Kidney (tissue), 14 donors: ENCODE results near the gene LZTS3. TPM values are rescaled to one million over a fixed set of nuclear protein-coding genes. Genes with fewer than 3 reads are reported as not detected.

Experiments used
- DNase-seq, 5 donors: peaks; one replicate each; pipeline ENCODE4 v3.0.0-alpha.2; 2013 to 2020
- FAIRE-seq: peaks from 2 replicates; lab custom pipeline; 2012; peaks lifted over from hg19 to GRCh38; lab: Jason Lieb, UNC
- H3K27ac ChIP-seq, 2 donors: one replicate each; pipeline ENCODE4 v1.7.0; 2013; ENCODE audit warnings: low read depth in 2 of 2, low read length in 2 of 2, inconsistent platforms in 1 of 2
- H3K27me3 ChIP-seq: one replicate; pipeline ENCODE4 v1.7.1; 2013; ENCODE audit warnings: low read length, inconsistent platforms; ENCODE audit not compliant: control insufficient read depth, insufficient read depth
- H3K36me3 ChIP-seq, 3 donors: one replicate each; pipeline versions ENCODE4 v1.7.0 to v1.7.1; 2013; ENCODE audit warnings: low read length in 3 of 3, control low read depth in 1 of 3, inconsistent platforms in 1 of 3; ENCODE audit not compliant: insufficient read depth in 3 of 3, control insufficient read depth in 2 of 3
- H3K4me1 ChIP-seq, 3 donors: one replicate each; pipeline versions ENCODE4 v1.7.0 to v1.7.1; 2013; ENCODE audit warnings: low read length in 3 of 3, inconsistent platforms in 1 of 3, low read depth in 1 of 3; ENCODE audit not compliant: control insufficient read depth in 2 of 3, insufficient read depth in 2 of 3
- H3K4me3 ChIP-seq, 3 donors: one replicate each; pipeline versions ENCODE4 v1.7.0 to v1.8.1; 2013; ENCODE audit warnings: low read length in 3 of 3, control low read depth in 1 of 3, inconsistent platforms in 1 of 3
- H3K9ac ChIP-seq, 3 donors: one replicate each; pipeline versions ENCODE4 v1.7.0 to v1.7.1; 2013; ENCODE audit warnings: low read length in 3 of 3, control low read depth in 1 of 3, inconsistent platforms in 1 of 3
- H3K9me3 ChIP-seq, 3 donors: one replicate each; pipeline versions ENCODE4 v1.7.0 to v1.7.1; 2013; ENCODE audit warnings: low read length in 3 of 3, control low read depth in 1 of 3, inconsistent platforms in 1 of 3; ENCODE audit not compliant: control insufficient read depth in 2 of 3, insufficient read depth in 1 of 3
- intact Hi-C: fragments of 100-400 bp; cut with DNase I; formaldehyde crosslinking; loops from one replicate; pipeline ENCODE4 v1.11.1; 2022
- polyA plus RNA-seq: library from polyadenylated mRNA; stranded (reverse); fragments of 350-450 nt; fragmentation: Illumina TruSeq; extraction: RNeasy Lipid Tissue Mini Kit (QIAGEN cat#74804); gene quantifications from one replicate; pipeline ENCODE4 v1.2.3, GENCODE V29; 2014; ENCODE audit warnings: low read depth, low replicate concordance; ENCODE audit not compliant: insufficient read depth
- total RNA-seq: library from RNA; stranded (reverse); fragmentation: NEBNext Ultra II Directional; extraction: Animal tissue kit (Norgen Biotek cat#: 25700); gene quantifications from one replicate; pipeline ENCODE4 v1.2.1, GENCODE V29; 2021
- TF ChIP-seq, protein P1 (sequence below): IDR thresholded peaks from 3 replicates; pipeline ENCODE4 v1.5.1; 2012; ENCODE audit warnings: mild to moderate bottlenecking, moderate library complexity, borderline replicate concordance; ENCODE audit not compliant: insufficient read depth; ENCODE audit errors: extremely low read depth
- donor health status: control.
- donor health status: control.
- donor health status: control.
- donor health status: control.
- donor health status: control.
- donor health status: DM: yes; HTN: yes; CAD: no.
- donor health status: Normal renal cell carcinoma (clear cell type).

The LZTS3 gene
- total and polyA plus RNA-seq, 2 donors from 2014 or later, result 20.0 to 23.0 TPM

DNA sequence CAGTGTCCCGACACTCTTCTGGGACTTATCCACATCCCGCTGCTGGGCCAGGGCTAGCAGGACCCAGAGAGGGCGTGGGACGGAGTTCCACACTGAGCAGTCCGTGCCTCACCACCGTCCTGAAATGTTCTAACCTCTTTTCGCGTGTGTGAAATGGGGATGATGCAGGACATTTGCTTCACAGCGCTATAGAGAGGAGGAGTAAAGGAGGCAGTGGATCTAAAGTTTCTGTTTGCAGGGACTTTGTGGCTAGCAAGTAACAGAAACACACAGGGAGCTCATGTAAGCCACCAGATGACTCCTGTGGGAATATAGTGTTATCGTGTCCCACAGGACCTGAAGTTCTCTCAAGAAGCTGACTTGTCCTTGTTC lies 36.6 kb upstream of the LZTS3 start:
- Histone ChIP-seq H3K9me3 (no peaks in the 10 kb centered on the region), H3K36me3 (peaks cover 0 to 5% (median 0%) of the 10 kb centered on the region in 3 donors), H3K27ac (no peak overlapping the region), H3K27me3 (no peaks in the 10 kb centered on the region), H3K4me3 (peak overlapping the region; percentile 87 to 98 (median 93)), H3K4me1 (peaks cover 0 to 10% (median 6%) of the 10 kb centered on the region in 3 donors), H3K9ac (peak overlapping the region; percentile 70 to 89 (median 88))
- DNase-seq (no peak), FAIRE-seq (no peak)
- intact Hi-C loops, result no loop called here
- TF ChIP-seq, protein P1, sequence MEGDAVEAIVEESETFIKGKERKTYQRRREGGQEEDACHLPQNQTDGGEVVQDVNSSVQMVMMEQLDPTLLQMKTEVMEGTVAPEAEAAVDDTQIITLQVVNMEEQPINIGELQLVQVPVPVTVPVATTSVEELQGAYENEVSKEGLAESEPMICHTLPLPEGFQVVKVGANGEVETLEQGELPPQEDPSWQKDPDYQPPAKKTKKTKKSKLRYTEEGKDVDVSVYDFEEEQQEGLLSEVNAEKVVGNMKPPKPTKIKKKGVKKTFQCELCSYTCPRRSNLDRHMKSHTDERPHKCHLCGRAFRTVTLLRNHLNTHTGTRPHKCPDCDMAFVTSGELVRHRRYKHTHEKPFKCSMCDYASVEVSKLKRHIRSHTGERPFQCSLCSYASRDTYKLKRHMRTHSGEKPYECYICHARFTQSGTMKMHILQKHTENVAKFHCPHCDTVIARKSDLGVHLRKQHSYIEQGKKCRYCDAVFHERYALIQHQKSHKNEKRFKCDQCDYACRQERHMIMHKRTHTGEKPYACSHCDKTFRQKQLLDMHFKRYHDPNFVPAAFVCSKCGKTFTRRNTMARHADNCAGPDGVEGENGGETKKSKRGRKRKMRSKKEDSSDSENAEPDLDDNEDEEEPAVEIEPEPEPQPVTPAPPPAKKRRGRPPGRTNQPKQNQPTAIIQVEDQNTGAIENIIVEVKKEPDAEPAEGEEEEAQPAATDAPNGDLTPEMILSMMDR, result no peak

DNA sequence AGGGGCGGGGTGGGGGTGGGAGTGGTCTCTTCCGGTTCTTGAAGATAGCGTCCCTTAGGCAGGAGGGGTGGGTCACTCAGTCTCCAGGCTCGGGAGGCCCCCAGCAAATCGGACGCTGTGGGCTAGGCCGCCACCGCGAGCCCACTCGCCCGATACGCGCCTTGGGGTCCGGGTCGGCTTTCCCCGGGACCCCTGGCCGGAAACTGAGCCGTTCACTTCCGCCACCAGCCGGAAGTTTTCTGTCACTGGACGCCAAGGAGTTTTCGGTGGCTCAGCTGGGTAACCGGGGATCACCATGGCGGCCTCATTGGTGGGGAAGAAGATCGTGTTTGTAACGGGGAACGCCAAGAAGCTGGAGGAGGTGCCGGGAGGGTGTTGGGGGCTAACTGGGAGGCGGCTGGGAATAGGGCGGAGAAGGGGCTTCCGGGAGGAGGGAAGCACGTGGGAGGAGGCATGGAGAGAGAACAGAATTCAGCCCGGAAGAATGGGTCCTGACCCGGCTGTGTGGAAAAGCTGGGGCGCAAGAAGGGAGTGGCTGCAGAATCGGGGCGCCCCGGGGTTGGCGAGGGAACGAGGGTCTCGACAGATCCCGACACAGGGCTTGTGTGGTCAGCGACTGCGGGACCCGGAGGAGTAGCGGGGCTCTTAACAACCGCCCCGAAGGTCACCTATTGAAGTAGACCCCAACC lies 36.1 kb upstream of the LZTS3 start, which contains the start of gene ITPA:
Gene ITPA, plus strand, starts transcription at position 242 of the 689 bp plus-strand sequence. Its CDS starts 54 bp downstream, at position 296.
- H3K27ac ChIP-seq, result peak within 1 kb of the TSS; percentile 38 to 81
- no peak for FAIRE-seq

DNA sequence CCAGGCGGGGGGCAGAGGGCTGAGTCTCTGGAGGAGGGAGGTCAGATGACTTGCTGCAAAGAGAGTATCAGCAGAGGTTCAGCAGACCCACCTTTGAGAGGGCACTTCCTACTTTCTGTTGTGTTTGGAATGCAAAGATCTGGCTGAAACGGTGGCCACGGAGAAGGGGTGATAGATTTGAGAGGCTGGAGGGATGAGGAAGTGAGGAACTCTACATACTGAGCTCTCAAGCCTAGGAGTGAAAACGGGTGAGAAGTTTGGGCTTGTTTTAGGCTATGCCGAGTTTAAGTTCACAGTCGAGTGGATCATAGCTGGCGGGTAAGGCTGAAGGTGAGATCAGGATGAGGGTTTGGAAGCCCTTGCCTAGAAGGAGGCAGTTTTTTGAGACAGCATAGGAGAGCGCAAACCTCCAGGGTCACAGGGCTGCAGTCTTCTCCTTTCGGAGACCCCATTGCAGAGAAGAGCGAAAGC lies 35.5 kb upstream of the LZTS3 start:
- intact Hi-C loops, result no loop called here
- TF ChIP-seq, protein P1, result no peak
- no peak for FAIRE-seq

More for the DNA sequence above, 36.1 kb upstream of the LZTS3 start, which contains the start of gene ITPA:
- DNase-seq, result peak; percentile 63 to 84 (median 68)
- Histone ChIP-seq H3K9me3 (no peaks in the 10 kb centered on the region), H3K9ac (peak within 1 kb of the TSS; percentile 70 to 89 (median 88)), H3K4me3 (peak within 1 kb of the TSS; percentile 87 to 98 (median 93)), H3K36me3 (peaks cover 0 to 5% (median 0%) of the 10 kb centered on the region in 3 donors), H3K27me3 (no peaks in the 10 kb centered on the region), H3K4me1 (peaks cover 0 to 10% (median 6%) of the 10 kb centered on the region in 3 donors)
- TF ChIP-seq, protein P1, result no peak
- intact Hi-C loops, result no loop called here

More for the DNA sequence above, 35.5 kb upstream of the LZTS3 start:
- Histone ChIP-seq H3K27me3 (no peaks in the 10 kb centered on the region), H3K4me3 (peak overlapping the region; percentile 87 to 98 (median 93)), H3K27ac (peak overlapping the region; percentile 38 to 81), H3K36me3 (peaks cover 0 to 1% (median 0%) of the 10 kb centered on the region in 3 donors), H3K9ac (peak overlapping the region; percentile 35 to 88 (median 70)), H3K4me1 (peaks cover 0 to 10% (median 7%) of the 10 kb centered on the region in 3 donors), H3K9me3 (no peaks in the 10 kb centered on the region)
- DNase-seq, result peak in 1 of 5 donors; percentile 13
